Right atrium auricular region (tissue), 2 donors: ENCODE data around the gene TMEM163. TPM values are rescaled to one million over a fixed set of nuclear protein-coding genes. Genes with fewer than 3 reads are reported as not detected.

Experiments used
- DNase-seq: peaks from one replicate; pipeline ENCODE4 v3.0.0-alpha.2; 2019; ENCODE audit warnings: low spot score
- H3K27ac ChIP-seq, 2 donors: fragments of 200-600 bp; sonication (generic); 1 replicate in 1 of 2; 2 replicates in 1 of 2; pipeline ENCODE4 v1.5.1; 2016 to 2019
- H3K27me3 ChIP-seq, 2 donors: fragments of 200-600 bp; sonication (generic); one replicate each; pipeline versions ENCODE4 v1.5.1 to v1.6.0; 2017 to 2019
- H3K36me3 ChIP-seq: fragments of 200-600 bp; sonication (generic); one replicate; pipeline ENCODE4 v1.5.1; 2016
- H3K4me1 ChIP-seq, 2 donors: fragments of 200-600 bp; sonication (generic); one replicate each; pipeline versions ENCODE4 v1.5.1 to v1.6.0; 2017 to 2019
- H3K4me3 ChIP-seq, 2 donors: fragments of 200-600 bp; sonication (generic); 1 replicate in 1 of 2; 2 replicates in 1 of 2; pipeline ENCODE4 v1.5.1; 2017 to 2019; ENCODE audit warnings: mild to moderate bottlenecking in 1 of 2, moderate library complexity in 1 of 2
- H3K9me3 ChIP-seq, 2 donors: fragments of 200-600 bp; sonication (generic); one replicate each; pipeline ENCODE4 v1.5.1; 2019
- total RNA-seq, 2 donors: library from RNA; depleted of rRNA; stranded (reverse); fragments of >200 nt; gene quantifications; one replicate each; pipeline ENCODE4 v1.1.0, GENCODE V29; 2016
- TF ChIP-seq, protein P1 (sequence below), 2 donors: fragments of 200-600 bp; sonication (generic); IDR thresholded peaks; one replicate each; pipeline ENCODE4 v1.5.1; 2019; ENCODE audit warnings: antibody characterized with exemption in 2 of 2

Gene TMEM163
- total RNA-seq, 2 donors from 2014 or later: 3.1 to 8.9 TPM

- peaks cover 6% of the 10 kb centered on the region for H3K36me3 ChIP-seq
- H3K4me1 ChIP-seq: peaks cover 0 to 14% of the 10 kb centered on the region in 2 donors
- TF ChIP-seq, protein P1, sequence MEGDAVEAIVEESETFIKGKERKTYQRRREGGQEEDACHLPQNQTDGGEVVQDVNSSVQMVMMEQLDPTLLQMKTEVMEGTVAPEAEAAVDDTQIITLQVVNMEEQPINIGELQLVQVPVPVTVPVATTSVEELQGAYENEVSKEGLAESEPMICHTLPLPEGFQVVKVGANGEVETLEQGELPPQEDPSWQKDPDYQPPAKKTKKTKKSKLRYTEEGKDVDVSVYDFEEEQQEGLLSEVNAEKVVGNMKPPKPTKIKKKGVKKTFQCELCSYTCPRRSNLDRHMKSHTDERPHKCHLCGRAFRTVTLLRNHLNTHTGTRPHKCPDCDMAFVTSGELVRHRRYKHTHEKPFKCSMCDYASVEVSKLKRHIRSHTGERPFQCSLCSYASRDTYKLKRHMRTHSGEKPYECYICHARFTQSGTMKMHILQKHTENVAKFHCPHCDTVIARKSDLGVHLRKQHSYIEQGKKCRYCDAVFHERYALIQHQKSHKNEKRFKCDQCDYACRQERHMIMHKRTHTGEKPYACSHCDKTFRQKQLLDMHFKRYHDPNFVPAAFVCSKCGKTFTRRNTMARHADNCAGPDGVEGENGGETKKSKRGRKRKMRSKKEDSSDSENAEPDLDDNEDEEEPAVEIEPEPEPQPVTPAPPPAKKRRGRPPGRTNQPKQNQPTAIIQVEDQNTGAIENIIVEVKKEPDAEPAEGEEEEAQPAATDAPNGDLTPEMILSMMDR (IDR thresholded peaks at IDR 0.05): no peak
- H3K27ac ChIP-seq: peak overlapping the region; percentile 2 to 4
- H3K9me3 ChIP-seq: no peaks in the 10 kb centered on the region
- no peak overlapping the region for H3K4me3 ChIP-seq
- no peak for DNase-seq
- H3K27me3 ChIP-seq: no peaks in the 10 kb centered on the region
Measured at GRCh38 chr2:134455426-134455825, 263.4 kb downstream of the TMEM163 start.

- Histone ChIP-seq H3K9me3 (no peaks in the 10 kb centered on the region), H3K27me3 (no peaks in the 10 kb centered on the region), H3K36me3 (peaks cover 9% of the 10 kb centered on the region), H3K4me3 (no peak overlapping the region), H3K4me1 (peaks cover 0 to 18% of the 10 kb centered on the region in 2 donors), H3K27ac (peak overlapping the region; percentile 2 to 4)
- DNase-seq: no peak
- TF ChIP-seq, protein P1 (IDR thresholded peaks at IDR 0.05): no peak
Measured at GRCh38 chr2:134454931-134455330, 263.9 kb downstream of the TMEM163 start.

GRCh38 chr2:134454426-134454825, 264.4 kb downstream of the TMEM163 start:
- no peak overlapping the region for H3K4me3 ChIP-seq
- TF ChIP-seq, protein P1 (IDR thresholded peaks at IDR 0.05): no peak
- no peak for DNase-seq
- H3K36me3 ChIP-seq: peaks cover 14% of the 10 kb centered on the region
- no peaks in the 10 kb centered on the region for H3K9me3 ChIP-seq
- H3K4me1 ChIP-seq: peaks cover 0 to 18% of the 10 kb centered on the region in 2 donors
- H3K27me3 ChIP-seq: no peaks in the 10 kb centered on the region
- H3K27ac ChIP-seq: peak overlapping the region; percentile 2 to 4

- no peak for DNase-seq
- peaks cover 19% of the 10 kb centered on the region for H3K36me3 ChIP-seq
- H3K4me3 ChIP-seq: no peak overlapping the region
- peaks cover 0 to 18% of the 10 kb centered on the region in 2 donors for H3K4me1 ChIP-seq
- peak overlapping the region in 1 of 2 donors; percentile 4 for H3K27ac ChIP-seq
- TF ChIP-seq, protein P1 (IDR thresholded peaks at IDR 0.05): no peak
- H3K27me3 ChIP-seq: no peaks in the 10 kb centered on the region
- no peaks in the 10 kb centered on the region for H3K9me3 ChIP-seq
Measured at GRCh38 chr2:134453973-134454372, 264.8 kb downstream of the TMEM163 start.

- TF ChIP-seq, protein P1 (IDR thresholded peaks at IDR 0.05): no peak
- DNase-seq: no peak
- H3K36me3 ChIP-seq: peaks cover 24% of the 10 kb centered on the region
- peaks cover 0 to 18% of the 10 kb centered on the region in 2 donors for H3K4me1 ChIP-seq
- no peaks in the 10 kb centered on the region for H3K27me3 ChIP-seq
- H3K4me3 ChIP-seq: no peak overlapping the region
- H3K27ac ChIP-seq: no peak overlapping the region
- H3K9me3 ChIP-seq: no peaks in the 10 kb centered on the region
Measured at GRCh38 chr2:134453476-134453875, 265.3 kb downstream of the TMEM163 start.
